Mesothelial cell of epicardium (in vitro differentiated cells): ENCODE results near the gene KLHL40. TPM values are rescaled to one million over a fixed set of nuclear protein-coding genes. Genes with fewer than 3 reads are reported as not detected.

ENCODE experiments used
- DNase-seq, 2 experiments: peaks; one replicate each; pipeline ENCODE4 v3.0.0; 2021; ENCODE audit warnings: low spot score in 2 of 2; ENCODE audit not compliant: unreplicated experiment in 2 of 2
- H3K27ac Mint-ChIP-seq: 2 replicates; pipeline ENCODE4 v1.8.0; 2021; ENCODE audit warnings: mixed read lengths
- H3K27me3 Mint-ChIP-seq: 2 replicates; pipeline ENCODE4 v1.8.0; 2021; ENCODE audit warnings: low read depth, mixed read lengths
- H3K36me3 Mint-ChIP-seq: 2 replicates; pipeline ENCODE4 v1.8.0; 2021; ENCODE audit warnings: mixed read lengths
- H3K4me1 Mint-ChIP-seq: 2 replicates; pipeline ENCODE4 v1.8.0; 2021; ENCODE audit warnings: mixed read lengths
- H3K4me3 Mint-ChIP-seq: 2 replicates; pipeline ENCODE4 v1.8.0; 2021; ENCODE audit warnings: mild to moderate bottlenecking, moderate library complexity, mixed read lengths
- H3K9me3 Mint-ChIP-seq: 2 replicates; pipeline ENCODE4 v1.8.0; 2021; ENCODE audit warnings: mixed read lengths
- total RNA-seq: library from RNA; stranded (reverse); gene quantifications from 3 replicates; pipeline ENCODE4 v1.2.1, GENCODE V29; 2021
- TF ChIP-seq, protein P1 (sequence below): fragments of 200-600 bp; sonication (generic); IDR thresholded peaks from one replicate; pipeline ENCODE4 v1.5.0; 2021; ENCODE audit warnings: antibody characterized with exemption; ENCODE audit not compliant: unreplicated experiment

KLHL40 gene
- total RNA-seq, 1 donor from 2014 or later, result not detected

DNA sequence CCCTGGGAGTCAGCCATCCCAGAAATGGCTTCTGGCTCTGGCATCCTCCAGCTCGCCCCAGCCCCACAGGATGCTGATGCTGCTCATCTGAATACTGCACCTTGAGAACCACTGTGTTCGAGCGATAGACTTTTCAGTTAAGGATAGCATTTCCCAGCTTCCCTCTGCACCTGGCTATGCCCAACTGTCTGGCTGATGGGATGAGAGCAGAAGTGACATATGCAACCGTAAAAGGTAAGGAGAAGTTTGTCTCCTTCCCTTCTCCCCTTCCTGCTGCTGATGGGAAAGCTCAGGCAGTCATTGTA, 27.0 kb downstream of the KLHL40 start:
- Mint-ChIP-seq H3K4me3 (no peak overlapping the region), H3K27me3 (peaks cover 18% of the 10 kb centered on the region), H3K27ac (no peak overlapping the region), H3K36me3 (no peaks in the 10 kb centered on the region), H3K4me1 (no peaks in the 10 kb centered on the region), H3K9me3 (no peaks in the 10 kb centered on the region)
- TF ChIP-seq, protein P1, sequence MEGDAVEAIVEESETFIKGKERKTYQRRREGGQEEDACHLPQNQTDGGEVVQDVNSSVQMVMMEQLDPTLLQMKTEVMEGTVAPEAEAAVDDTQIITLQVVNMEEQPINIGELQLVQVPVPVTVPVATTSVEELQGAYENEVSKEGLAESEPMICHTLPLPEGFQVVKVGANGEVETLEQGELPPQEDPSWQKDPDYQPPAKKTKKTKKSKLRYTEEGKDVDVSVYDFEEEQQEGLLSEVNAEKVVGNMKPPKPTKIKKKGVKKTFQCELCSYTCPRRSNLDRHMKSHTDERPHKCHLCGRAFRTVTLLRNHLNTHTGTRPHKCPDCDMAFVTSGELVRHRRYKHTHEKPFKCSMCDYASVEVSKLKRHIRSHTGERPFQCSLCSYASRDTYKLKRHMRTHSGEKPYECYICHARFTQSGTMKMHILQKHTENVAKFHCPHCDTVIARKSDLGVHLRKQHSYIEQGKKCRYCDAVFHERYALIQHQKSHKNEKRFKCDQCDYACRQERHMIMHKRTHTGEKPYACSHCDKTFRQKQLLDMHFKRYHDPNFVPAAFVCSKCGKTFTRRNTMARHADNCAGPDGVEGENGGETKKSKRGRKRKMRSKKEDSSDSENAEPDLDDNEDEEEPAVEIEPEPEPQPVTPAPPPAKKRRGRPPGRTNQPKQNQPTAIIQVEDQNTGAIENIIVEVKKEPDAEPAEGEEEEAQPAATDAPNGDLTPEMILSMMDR, result no peak
- peak in 1 of 2 experiments; percentile 27 for DNase-seq

DNA sequence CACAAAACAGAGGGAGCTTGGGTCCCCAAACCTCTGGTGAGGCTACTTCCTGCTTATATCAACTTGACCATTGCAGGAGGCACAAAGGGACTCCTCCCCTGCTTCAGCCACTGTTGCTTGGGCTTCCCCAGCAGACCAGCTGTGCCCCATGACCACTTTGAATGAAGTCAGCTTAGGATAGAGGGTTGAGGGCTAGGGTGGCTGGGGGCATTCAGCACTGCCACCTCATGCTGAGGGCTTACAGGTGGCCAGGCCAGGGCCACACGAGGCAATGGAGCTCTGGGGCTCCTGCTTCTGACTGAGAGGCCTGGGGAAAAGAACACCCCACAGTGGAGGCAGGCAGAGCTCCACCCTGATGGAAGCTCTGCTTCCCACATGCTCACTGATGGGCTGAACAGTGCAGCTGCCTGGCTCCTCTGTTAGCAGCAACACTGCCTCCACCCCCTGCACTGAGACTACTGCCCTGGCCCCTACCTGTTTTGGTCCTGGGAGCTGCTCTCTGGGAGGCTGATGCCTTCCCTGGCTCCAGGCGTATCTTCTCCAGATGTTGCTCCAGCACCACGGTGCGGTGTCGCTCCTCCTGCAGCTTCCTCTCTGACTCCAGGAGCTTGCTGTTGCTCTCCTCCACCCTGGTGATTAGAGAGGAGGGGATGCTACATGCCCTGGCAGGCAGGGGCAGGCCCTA, 27.5 kb downstream of the KLHL40 start:
- Mint-ChIP-seq H3K4me1 (no peaks in the 10 kb centered on the region), H3K9me3 (no peaks in the 10 kb centered on the region), H3K36me3 (no peaks in the 10 kb centered on the region), H3K27ac (no peak overlapping the region), H3K27me3 (peaks cover 14% of the 10 kb centered on the region), H3K4me3 (no peak overlapping the region)
- DNase-seq, result peak in 1 of 2 experiments; percentile 31
- TF ChIP-seq, protein P1, result no peak

DNA sequence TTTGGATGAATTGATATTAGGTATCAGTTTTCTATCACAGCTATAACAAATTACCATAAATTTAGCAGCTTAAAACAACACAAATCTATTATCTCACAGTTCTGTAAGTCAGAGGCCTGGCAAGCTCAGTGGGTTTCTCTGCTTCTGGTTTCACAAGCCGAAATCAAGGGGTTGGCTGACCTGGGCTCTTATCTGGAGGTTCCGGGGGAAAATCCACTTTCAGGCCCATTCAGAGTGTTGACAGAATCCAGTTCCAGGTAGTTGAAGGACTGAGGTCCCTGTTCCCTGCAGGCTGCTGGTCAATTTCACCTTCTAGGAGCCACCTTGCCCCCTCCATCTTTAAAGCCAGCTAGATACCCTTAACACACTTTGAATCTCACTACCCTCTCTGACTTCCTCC, 28.4 kb downstream of the KLHL40 start:
- Mint-ChIP-seq H3K9me3 (no peaks in the 10 kb centered on the region), H3K4me1 (no peaks in the 10 kb centered on the region), H3K36me3 (no peaks in the 10 kb centered on the region), H3K4me3 (no peak overlapping the region), H3K27ac (no peak overlapping the region), H3K27me3 (peaks cover 12% of the 10 kb centered on the region)
- no peak for DNase-seq
- TF ChIP-seq, protein P1, result no peak

DNA sequence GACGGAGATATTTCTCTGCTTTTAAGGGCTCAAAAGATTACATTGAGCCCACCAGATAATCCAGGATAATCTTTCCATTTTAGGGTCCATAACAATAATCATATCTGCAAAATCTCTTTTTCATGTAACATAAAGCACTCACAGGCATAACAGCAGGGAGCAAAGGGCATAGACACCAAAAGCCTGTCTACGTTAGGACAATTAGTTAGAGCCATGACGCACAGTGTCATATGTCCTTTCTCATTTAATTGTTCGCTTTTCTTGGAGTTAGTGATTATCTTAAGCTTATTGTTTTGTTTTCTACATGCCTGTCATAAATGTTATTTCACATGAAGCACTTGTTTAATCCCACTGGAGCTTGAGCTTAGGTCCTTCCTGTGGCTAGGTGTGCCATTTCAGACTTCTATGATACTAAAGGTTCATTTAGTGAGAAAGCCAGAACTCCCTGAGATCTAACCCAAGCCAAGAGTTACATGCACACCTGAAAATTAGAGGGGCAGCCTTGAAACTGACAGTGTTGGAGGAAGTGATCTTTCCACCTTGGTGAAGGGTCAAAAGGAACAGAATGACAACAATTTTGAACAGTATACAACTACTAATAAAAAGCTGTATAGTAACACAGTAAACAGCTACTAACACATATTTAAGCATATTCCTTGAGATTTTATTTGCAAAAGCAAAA, 29.0 kb downstream of the KLHL40 start:
- Mint-ChIP-seq H3K4me3 (no peak overlapping the region), H3K36me3 (no peaks in the 10 kb centered on the region), H3K4me1 (no peaks in the 10 kb centered on the region), H3K9me3 (no peaks in the 10 kb centered on the region), H3K27me3 (peaks cover 7% of the 10 kb centered on the region), H3K27ac (no peak overlapping the region)
- no peak for DNase-seq
- TF ChIP-seq, protein P1, result no peak

DNA sequence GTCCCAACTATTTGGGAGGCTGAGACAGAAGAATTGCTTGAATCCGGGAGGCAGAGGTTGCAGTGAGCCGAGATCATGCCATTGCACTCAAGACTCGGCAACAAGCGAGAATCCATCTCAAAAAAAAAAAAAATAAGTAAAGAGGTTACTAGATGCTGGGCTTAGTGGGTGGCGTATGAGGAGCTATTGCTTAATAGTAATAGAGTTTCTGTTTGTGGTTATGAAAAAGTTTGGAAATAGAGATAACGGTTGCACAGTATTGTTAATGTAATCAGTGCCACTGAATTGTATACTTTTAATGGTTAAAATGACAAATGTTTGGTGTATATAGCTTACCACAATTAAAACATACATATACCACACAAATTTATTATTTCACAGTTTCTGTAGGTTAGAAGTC, 32.0 kb downstream of the KLHL40 start:
- Mint-ChIP-seq H3K4me1 (no peaks in the 10 kb centered on the region), H3K4me3 (no peak overlapping the region), H3K27ac (no peak overlapping the region), H3K27me3 (peaks cover 4% of the 10 kb centered on the region), H3K36me3 (no peaks in the 10 kb centered on the region), H3K9me3 (no peaks in the 10 kb centered on the region)
- TF ChIP-seq, protein P1, result no peak
- DNase-seq, result no peak
